GM08714 (cell line): ENCODE data around the gene TFDP2.
"Not testable (repeated sequence)": the region's sequence is repeated elsewhere in the genome, so short reads cannot be mapped to it uniquely, and the experiment has no call there.

Experiments used
- H3K4me3 ChIP-seq: fragments of 200-500 bp; sonication (Bioruptor generic); 2 replicates; pipeline ENCODE4 v1.5.1; 2014; ENCODE audit warnings: mild to moderate bottlenecking, low read length, inconsistent platforms
- ZNF274 ChIP-seq: IDR thresholded peaks from 2 replicates; pipeline ENCODE4 v1.6.1; 2012; ENCODE audit warnings: mild to moderate bottlenecking, low read depth, low read length

TFDP2 gene

DNA sequence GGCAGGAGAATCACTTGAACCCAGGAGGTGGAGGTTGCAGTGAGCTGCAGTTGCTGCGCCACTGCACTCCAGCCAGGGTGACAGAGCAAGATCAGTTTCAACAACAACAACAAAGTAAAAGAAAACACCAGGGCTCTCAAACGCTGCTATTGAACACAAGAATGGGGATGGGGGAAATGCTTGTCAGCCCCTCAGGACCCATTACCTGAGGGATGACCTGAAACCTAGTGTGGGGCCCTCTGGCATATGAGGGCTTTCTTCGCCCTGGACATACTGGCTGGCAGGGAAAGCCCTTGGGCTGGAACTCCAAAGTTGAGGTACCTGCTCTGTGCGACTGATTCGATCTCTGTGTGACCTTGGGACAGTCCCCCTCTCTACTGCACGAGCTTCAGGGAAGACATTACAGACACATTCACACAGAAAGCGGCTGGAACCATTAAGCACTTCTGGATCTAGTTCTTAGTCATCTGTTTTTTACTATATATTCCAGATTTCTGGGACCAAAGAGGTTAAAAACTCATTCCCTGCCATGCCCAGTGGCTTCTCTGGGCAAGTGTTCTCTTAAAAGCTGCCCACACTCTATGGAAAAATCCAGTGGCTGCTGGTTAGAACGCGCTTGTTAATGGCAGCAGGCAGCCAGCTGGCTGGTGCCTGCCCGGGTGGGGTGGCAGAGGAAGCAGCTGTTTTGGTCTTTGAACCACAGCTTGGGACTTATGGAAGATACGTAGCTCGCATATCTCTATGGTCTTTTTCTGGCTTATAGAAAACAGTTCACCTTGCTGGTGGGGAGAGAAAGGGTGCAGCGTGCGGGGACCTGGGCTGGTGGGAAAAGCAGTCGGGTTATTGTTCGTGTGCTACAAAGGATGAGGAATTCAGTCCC lies 215.7 kb downstream of the TFDP2 start:
- no peak overlapping the region for H3K4me3 ChIP-seq
- no peak for TF ChIP-seq ZNF274

DNA sequence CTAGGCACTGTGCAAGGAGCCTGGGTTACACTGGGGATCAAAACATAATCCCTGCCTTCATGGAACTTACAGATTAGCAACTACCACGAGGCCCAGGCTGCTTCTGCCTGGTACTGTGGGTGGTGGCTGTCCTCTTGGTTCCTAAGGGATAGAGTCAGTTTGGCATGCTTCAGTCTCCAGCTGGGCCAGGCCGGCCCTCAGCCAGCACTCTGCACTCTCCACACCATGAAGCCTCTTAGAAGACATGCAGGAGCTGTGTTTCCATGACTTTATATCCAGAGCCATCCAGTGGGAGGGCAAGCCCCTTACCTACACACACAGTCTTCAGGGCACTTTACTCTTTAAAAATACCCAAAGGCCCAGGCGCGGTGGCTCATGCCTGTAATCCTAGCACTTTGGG lies 218.5 kb downstream of the TFDP2 start:
- no peak overlapping the region for H3K4me3 ChIP-seq
- TF ChIP-seq ZNF274, result no peak

DNA sequence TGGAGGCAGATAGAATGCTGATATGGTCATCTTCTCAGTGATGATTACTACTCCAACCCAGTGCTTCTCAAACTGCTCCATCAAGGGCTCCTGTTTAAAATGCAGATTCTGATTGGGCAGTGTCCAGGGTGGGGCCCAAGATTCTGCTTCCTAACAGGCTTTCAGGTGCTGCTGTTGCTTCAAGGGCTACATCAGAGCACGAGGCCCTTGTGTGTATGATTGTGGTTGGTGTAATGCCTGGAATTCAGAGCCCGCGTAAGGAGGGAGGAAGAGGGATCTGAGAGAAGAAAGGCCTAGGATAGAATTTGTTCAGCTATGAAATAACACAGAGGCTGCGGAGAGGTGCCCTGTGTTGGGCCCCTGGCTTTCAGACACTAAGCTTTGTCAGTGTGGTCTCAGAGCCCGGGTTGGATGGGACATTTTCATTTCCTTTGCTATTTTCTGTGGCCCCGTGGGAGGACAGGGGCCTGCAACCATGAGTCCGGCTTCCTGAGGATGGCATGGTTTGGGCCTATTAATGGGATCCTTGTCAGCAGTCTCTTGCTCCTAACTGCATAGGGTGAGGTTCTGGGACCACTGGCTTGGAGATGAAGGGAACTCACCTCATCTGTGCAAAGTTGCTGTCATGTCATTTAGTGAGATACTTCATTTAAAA lies 219.9 kb downstream of the TFDP2 start:
- H3K4me3 ChIP-seq, result no peak overlapping the region
- TF ChIP-seq ZNF274, result no peak

DNA sequence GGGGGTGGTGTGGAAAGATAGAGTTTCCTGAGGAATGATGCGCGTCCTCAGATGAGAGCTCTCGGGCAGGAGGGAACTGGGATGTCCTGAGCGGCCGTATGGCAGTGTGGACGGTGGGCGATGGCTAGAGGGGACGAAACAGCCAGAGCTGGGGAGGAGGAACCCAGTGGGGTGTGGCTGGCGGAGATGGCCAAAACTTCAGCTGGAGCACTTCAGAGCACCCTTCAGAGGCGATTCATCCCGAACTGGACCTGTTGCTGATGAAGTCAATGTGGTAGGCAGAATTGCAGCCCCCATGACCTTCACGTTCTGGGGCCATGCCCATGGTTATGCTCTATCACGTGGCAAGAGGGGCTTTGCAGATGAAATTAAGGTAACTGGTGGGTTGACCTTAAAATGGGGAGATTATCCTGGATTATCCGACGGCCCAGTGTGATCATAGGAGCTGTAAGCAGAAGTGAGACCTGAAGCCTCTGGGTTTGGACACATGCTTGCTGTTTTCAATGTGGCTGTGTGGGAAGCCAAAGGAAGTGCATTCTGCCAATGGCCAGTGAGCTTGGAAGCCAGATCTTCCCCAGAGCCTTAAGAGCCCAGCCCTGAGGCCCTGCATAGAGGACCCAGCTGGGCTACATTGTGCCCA lies 220.6 kb downstream of the TFDP2 start:
- TF ChIP-seq ZNF274, result no peak
- H3K4me3 ChIP-seq, result no peak overlapping the region

DNA sequence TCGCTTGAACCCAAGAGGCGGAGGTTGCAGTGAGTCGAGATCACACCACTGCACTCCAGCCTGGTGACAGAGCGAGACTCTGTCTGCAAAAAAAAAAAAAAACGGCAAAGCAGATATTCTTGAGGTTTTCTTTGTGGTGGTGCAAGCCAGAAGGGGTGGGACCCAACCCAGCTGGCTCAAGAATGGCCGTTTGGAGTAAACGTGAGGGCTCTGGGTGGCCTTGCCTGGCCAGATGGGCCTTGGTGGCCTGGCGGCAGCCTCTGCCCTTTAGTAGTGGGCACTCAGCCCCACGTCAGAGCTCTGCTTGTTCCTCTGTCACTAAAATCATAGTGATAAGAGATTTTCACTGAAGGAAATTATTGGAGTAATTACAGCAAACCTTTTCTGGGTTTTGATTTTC lies 222.4 kb downstream of the TFDP2 start:
- no peak overlapping the region for H3K4me3 ChIP-seq
- no peak for TF ChIP-seq ZNF274

DNA sequence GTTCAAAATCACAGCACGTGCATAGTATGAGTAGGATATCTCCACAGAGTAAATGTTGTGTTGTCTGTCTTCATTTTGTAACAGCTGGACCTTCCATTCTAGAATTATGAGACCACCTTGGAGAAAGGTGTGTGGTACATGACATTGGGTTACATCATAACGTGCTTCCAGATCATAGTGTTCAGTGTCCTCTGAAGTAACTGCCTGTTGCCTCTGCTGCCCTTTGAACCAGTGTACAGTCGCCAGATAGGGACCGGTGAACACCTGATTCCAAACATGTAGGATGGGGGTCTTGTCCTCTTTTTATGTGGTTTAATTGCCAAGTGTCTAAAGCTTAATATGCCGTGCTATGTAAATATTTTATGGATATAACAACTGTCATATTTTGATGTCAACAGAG lies 223.7 kb downstream of the TFDP2 start:
- not testable (repeated sequence) for H3K4me3 ChIP-seq

DNA sequence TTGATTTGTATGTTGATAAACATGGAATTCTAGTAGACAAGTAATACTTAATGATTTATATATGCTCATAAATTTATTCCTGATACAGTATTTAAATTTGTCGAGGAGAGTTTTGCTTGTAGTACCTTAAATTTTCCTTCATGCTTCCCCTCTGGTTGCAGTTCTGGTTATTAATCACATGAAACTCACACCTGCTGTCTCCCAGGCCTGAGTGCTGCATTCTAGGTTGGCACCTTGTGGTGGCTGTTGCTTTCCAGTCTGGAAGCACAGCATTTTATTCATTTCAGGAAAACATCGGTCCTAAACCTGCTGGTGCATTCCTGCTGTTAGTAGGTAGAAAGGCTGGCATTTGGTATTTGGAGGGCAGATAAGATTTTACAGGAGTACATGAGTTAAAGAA lies 228.0 kb downstream of the TFDP2 start:
- H3K4me3 ChIP-seq, result no peak overlapping the region
- TF ChIP-seq ZNF274, result no peak

DNA sequence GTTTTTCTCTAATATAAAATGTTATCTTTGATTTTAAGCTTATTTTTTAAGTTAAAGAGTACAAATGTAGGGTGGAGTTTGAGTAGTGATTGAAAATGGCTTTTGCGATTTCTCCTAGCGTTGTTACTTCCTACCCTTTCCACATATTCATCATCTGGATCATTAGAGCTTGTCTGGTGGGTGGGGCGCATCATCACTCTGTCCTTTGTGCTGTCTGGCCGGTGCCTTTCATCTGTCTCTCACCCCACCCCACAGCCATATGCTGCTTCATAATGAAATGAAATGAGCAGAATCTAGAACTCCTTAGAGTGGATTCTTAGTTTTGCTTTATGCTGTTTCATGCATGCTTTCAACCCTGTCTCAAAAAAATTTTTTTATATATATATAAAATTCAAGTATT lies 228.6 kb downstream of the TFDP2 start:
- H3K4me3 ChIP-seq, result no peak overlapping the region

DNA sequence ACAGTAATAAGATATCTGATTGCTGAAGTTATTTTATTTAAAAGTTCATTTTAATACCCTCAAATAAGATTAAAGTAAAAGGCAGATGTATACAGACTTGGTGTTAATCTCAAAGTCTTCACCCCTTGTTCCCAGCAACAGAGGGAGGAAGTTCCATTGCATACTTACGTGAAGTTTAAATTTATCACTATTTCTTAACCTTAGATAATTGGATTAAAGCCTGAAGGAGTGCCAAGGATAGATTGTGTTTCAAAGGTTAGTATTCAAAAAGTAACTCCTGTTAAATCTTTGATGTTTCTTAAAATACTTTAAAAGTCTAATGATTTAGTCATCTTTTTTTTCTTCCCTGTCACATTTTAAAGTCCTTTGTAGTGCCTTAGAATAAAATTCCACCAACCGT lies 233.6 kb downstream of the TFDP2 start:
- no peak overlapping the region for H3K4me3 ChIP-seq

More for the DNA sequence above, 228.6 kb downstream of the TFDP2 start:
- no peak for TF ChIP-seq ZNF274

DNA sequence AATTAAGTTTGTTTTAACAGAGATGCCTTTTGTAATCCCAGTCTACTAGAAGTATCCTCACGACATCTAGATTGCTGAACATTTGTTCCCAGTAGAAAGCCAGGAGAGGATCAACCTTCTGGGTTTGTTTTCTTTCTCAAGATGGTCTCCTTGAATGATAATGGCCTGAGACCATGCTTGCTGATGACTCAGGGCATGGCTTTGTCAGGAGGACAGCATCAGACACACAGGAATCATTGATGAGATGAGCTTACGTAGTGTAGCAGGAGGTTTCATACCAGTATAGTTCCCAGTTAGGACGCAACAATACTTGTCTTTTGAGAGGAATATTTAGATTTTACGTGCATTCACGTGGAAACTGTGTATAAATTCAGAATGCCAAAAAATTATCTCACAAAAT lies 234.3 kb downstream of the TFDP2 start:
- no peak for TF ChIP-seq ZNF274
- H3K4me3 ChIP-seq, result no peak overlapping the region

More for the DNA sequence above, 233.6 kb downstream of the TFDP2 start:
- TF ChIP-seq ZNF274, result no peak

DNA sequence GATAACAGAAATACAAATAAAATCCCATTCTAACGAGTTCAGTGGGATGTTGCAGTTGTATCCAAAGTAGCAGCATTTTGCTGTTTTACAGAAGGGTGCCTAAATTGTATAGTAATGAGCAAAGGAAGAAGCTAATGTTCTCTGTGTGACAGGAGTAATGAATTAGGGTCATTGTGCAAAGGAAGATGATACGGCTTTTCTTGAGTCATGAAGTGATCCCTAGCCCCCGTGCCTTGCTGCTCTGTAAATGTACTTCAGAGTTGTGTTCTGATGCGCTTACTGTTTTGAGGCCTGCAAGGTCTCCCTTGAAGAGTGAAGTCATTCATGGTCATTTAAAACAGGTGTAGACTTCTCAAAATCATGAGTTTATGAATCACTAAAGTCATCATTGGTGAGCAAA lies 235.0 kb downstream of the TFDP2 start:
- no peak overlapping the region for H3K4me3 ChIP-seq
- TF ChIP-seq ZNF274, result no peak

DNA sequence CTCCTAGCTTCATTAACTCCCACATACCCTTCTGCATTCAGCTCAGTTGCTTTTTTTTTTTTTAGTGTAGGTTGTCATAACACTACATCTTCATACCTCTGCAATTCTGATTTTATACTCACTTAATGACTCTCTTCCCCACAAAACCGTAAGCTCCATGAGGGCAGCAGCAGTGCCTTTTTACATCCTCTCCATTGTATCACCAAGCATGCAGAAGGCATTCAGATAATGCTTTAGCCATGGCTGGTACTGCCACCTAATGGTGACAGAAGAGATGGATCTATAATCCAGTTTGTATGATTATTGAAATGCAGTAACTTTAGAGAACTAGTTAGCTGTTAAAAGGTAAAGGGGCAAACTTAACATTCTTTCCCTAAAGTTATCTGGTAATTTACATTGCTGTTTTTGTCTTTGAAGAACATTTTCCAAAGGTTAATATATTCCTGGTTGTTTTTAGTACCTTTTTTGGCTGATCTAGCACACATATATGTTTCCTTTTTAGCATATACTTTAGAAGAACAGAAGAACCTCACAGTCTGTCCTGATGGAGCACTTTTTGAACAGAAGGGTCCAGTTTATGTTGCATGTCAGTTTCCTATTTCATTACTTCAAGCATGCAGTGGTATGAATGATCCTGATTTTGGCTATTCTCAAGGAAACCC lies 236.1 kb downstream of the TFDP2 start:
- no peak overlapping the region for H3K4me3 ChIP-seq
- no peak for TF ChIP-seq ZNF274

DNA sequence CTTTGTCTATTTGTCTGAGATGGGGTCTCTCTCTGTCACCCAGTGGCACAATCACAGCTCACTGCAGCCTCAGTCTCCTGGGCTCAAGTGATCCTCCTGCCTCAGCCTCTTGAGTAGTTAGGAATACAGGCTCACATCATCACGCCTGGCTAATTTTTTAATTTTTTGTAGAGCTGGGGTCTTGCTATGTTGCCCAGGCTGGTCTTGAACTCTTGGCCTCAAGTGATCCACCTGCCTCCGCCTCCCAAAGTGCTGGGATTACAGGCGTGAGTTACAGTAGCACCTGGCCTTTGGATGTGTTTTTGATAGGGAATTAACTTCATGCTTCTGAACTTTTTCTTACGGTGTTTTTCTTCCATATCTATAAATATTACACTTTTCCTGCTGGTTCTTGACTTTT lies 239.4 kb downstream of the TFDP2 start:
- H3K4me3 ChIP-seq, result not testable (repeated sequence)

DNA sequence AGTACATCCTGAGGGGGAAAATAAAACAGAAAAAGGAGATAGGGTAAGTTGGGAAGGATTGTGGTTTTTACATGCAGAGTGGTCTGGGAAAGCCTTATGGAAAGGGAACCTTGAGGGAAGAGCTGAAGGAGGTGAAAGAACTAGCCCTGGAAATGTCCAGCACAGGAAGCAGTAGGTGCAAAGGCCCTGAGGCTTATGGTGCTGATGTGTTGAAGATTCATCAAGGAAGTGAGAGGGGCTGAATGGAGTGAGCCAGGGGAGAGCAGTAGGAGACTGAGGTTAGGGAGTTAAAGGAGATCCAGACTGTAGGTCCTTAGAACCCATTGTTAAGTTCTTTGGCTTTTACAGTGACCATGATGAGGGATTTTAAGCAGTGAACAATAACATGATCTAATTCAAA lies 239.9 kb downstream of the TFDP2 start:
- no peak for TF ChIP-seq ZNF274

More for the DNA sequence above, 239.9 kb downstream of the TFDP2 start:
- H3K4me3 ChIP-seq, result no peak overlapping the region
